ENCODE data around the gene ECSCR. TPM values are rescaled to one million over a fixed set of nuclear protein-coding genes. Genes with fewer than 3 reads are reported as not detected.

The ECSCR gene
- total RNA-seq, 1 experiment from 2014 or later: not detected

GRCh38 chr5:139425497-139425896 is 37.0 kb downstream of the ECSCR start:
- BruUV-seq (replicated peaks): no TSS peak
- TF ChIP-seq CTCF (IDR thresholded peaks at IDR 0.05; ENCODE audit: unreplicated experiment): no peak
- no peak overlapping the region for H3K4me3 Mint-ChIP-seq (ENCODE audit: low read depth, unreplicated experiment)
- no peaks in the 10 kb centered on the region for H3K36me3 Mint-ChIP-seq (ENCODE audit: insufficient read depth, unreplicated experiment)
- no peaks in the 10 kb centered on the region for H3K27me3 Mint-ChIP-seq (ENCODE audit: unreplicated experiment)
- no peaks in the 10 kb centered on the region for H3K4me1 Mint-ChIP-seq (ENCODE audit: low read depth, unreplicated experiment)
- H3K9me3 Mint-ChIP-seq (ENCODE audit: low read depth, unreplicated experiment): no peaks in the 10 kb centered on the region
- no peak for DNase-seq
- intact Hi-C loops (cut with micrococcal nuclease; ENCODE audit: unreplicated experiment): no loop called here
- no peak overlapping the region for H3K27ac Mint-ChIP-seq (ENCODE audit: unreplicated experiment)
- CTCF ChIA-PET: interaction anchor here (0.6 kb wide), 1 partner anchor 146 kb away, joined by 3 read pairs; no protein-coding TSS in a partner anchor

GRCh38 chr5:139422307-139422893 is 40.1 kb downstream of the ECSCR start:
- BruUV-seq (replicated peaks): no TSS peak
- Mint-ChIP-seq H3K4me3 (ENCODE audit: low read depth, unreplicated experiment) (no peak overlapping the region), H3K4me1 (ENCODE audit: low read depth, unreplicated experiment) (no peaks in the 10 kb centered on the region), H3K27ac (ENCODE audit: unreplicated experiment) (no peak overlapping the region), H3K9me3 (ENCODE audit: low read depth, unreplicated experiment) (no peaks in the 10 kb centered on the region), H3K36me3 (ENCODE audit: insufficient read depth, unreplicated experiment) (no peaks in the 10 kb centered on the region), H3K27me3 (ENCODE audit: unreplicated experiment) (no peaks in the 10 kb centered on the region)
- CTCF ChIA-PET: interaction anchor here (0.7 to 6.1 kb wide), 4 partner anchors 60 to 150 kb away, joined by 3 to 69 read pairs (median 5); partner anchors contain the start of gene STING1
- DNase-seq: peak; percentile 59
- TF ChIP-seq CTCF (IDR thresholded peaks at IDR 0.05; ENCODE audit: unreplicated experiment): peak; percentile 90
- intact Hi-C loops (cut with micrococcal nuclease; ENCODE audit: unreplicated experiment): loop anchor here (1.0 to 5.0 kb wide), 2 partner anchors 75 to 91 kb away; no protein-coding TSS in a partner anchor

- no peak for DNase-seq
- no peak overlapping the region for H3K4me3 Mint-ChIP-seq (ENCODE audit: low read depth, unreplicated experiment)
- CTCF ChIA-PET: interaction anchor here (0.6 to 6.1 kb wide), 3 partner anchors 93 to 346 kb away, joined by 3 to 69 read pairs (median 4); no protein-coding TSS in a partner anchor
- no peak for TF ChIP-seq CTCF (IDR thresholded peaks at IDR 0.05; ENCODE audit: unreplicated experiment)
- BruUV-seq (replicated peaks): no TSS peak
- no peak overlapping the region for H3K27ac Mint-ChIP-seq (ENCODE audit: unreplicated experiment)
- no peaks in the 10 kb centered on the region for H3K27me3 Mint-ChIP-seq (ENCODE audit: unreplicated experiment)
- no peaks in the 10 kb centered on the region for H3K36me3 Mint-ChIP-seq (ENCODE audit: insufficient read depth, unreplicated experiment)
- no peaks in the 10 kb centered on the region for H3K9me3 Mint-ChIP-seq (ENCODE audit: low read depth, unreplicated experiment)
- H3K4me1 Mint-ChIP-seq (ENCODE audit: low read depth, unreplicated experiment): no peaks in the 10 kb centered on the region
- intact Hi-C loops (cut with micrococcal nuclease; ENCODE audit: unreplicated experiment): loop anchor here (5.0 kb wide), 1 partner anchor 78 kb away; no protein-coding TSS in a partner anchor
Observed at GRCh38 chr5:139419226-139420192, 43.0 kb downstream of the ECSCR start.

GRCh38 chr5:139418793-139419192 is 43.8 kb downstream of the ECSCR start:
- intact Hi-C loops (cut with micrococcal nuclease; ENCODE audit: unreplicated experiment): no loop called here
- no peak overlapping the region for H3K27ac Mint-ChIP-seq (ENCODE audit: unreplicated experiment)
- BruUV-seq (replicated peaks): no TSS peak
- no peaks in the 10 kb centered on the region for H3K9me3 Mint-ChIP-seq (ENCODE audit: low read depth, unreplicated experiment)
- no peaks in the 10 kb centered on the region for H3K36me3 Mint-ChIP-seq (ENCODE audit: insufficient read depth, unreplicated experiment)
- H3K4me1 Mint-ChIP-seq (ENCODE audit: low read depth, unreplicated experiment): no peaks in the 10 kb centered on the region
- CTCF ChIA-PET: no interaction called here
- no peak overlapping the region for H3K4me3 Mint-ChIP-seq (ENCODE audit: low read depth, unreplicated experiment)
- no peak for DNase-seq
- no peaks in the 10 kb centered on the region for H3K27me3 Mint-ChIP-seq (ENCODE audit: unreplicated experiment)
- no peak for TF ChIP-seq CTCF (IDR thresholded peaks at IDR 0.05; ENCODE audit: unreplicated experiment)

Data from Calu3 (cell line).